ENCODE results near the gene BRAP.

GRCh38 chr12:111626230-111626629 lies 59.5 kb downstream of the BRAP start:
- TF ChIP-seq CTCF (IDR thresholded peaks at IDR 0.05 in 2 of 3, conservative IDR thresholded peaks at IDR 0.05 in 1 of 3; ENCODE audit: control insufficient read depth in 2 of 3, extremely low read depth in 1 of 3, insufficient read depth in 1 of 3, low read depth in 3 of 3, low read length in 3 of 3) (no peak), EP300 (IDR thresholded peaks at IDR 0.05; ENCODE audit: borderline replicate concordance in 1 of 2, control insufficient read depth in 1 of 2, low read depth in 2 of 2, low read length in 2 of 2) (no peak), BHLHE40 (IDR thresholded peaks at IDR 0.05; ENCODE audit: borderline replicate concordance in 1 of 2, low read depth in 2 of 2, low read length in 1 of 2) (no peak), YY1 (IDR thresholded peaks at IDR 0.05; ENCODE audit: low read depth, low read length) (no peak), USF2 (IDR thresholded peaks at IDR 0.05; ENCODE audit: borderline replicate concordance, low read depth, low read length) (no peak), SREBF1 (IDR thresholded peaks at IDR 0.05; ENCODE audit: low read length) (no peak), NRF1 (conservative IDR thresholded peaks at IDR 0.05; ENCODE audit: low read depth, low read length) (no peak), REST (IDR thresholded peaks at IDR 0.05; ENCODE audit: low read depth, low read length) (no peak), HDAC6 (IDR thresholded peaks at IDR 0.05; ENCODE audit: unreplicated experiment) (no peak), NFXL1 (IDR thresholded peaks at IDR 0.05; ENCODE audit: borderline replicate concordance) (no peak)

Measured in GM12878 (cell line).